MCF 10A (cell line): Measurements from ENCODE around the gene WDR48. TPM values are rescaled to one million over a fixed set of nuclear protein-coding genes. Genes with fewer than 3 reads are reported as not detected.

ENCODE experiments used
- BruUV-seq: library from RNA; stranded (reverse); fragments of 400-500 nt; replicated peaks from 2 replicates; lab custom pipeline; 2021; lab: Mats Ljungman, UMichigan
- CTCF ChIA-PET: fragments of 300-600 bp; sonication (Branson Sonifier 250); formaldehyde crosslinking; extraction: SDS; loops from one replicate; lab custom pipeline; 2021; ENCODE audit warnings: antibody characterized with exemption, inconsistent platforms; lab: Yijun Ruan, JAX
- POLR2A ChIA-PET: fragments of 300-600, 350-650 bp; sonication (Branson Sonifier 250); formaldehyde crosslinking; extraction: SDS; loops from one replicate; lab custom pipeline; 2020; ENCODE audit warnings: antibody characterized with exemption, inconsistent platforms; lab: Yijun Ruan, JAX
- DNase-seq: peaks from one replicate; pipeline ENCODE4 v3.0.0-alpha.2; 2018; ENCODE audit not compliant: unreplicated experiment
- H3K27ac Mint-ChIP-seq: one replicate; pipeline ENCODE4 v1.8.0; 2022; ENCODE audit warnings: mild to moderate bottlenecking, low read depth, mixed read lengths; ENCODE audit not compliant: unreplicated experiment
- H3K27me3 Mint-ChIP-seq: one replicate; pipeline ENCODE4 v1.8.0; 2022; ENCODE audit warnings: mixed read lengths; ENCODE audit not compliant: insufficient read depth, unreplicated experiment
- H3K36me3 Mint-ChIP-seq: one replicate; pipeline ENCODE4 v1.8.0; 2022; ENCODE audit warnings: mild to moderate bottlenecking, moderate library complexity, mixed read lengths; ENCODE audit not compliant: insufficient read depth, unreplicated experiment
- H3K4me1 Mint-ChIP-seq: one replicate; pipeline ENCODE4 v1.8.0; 2022; ENCODE audit warnings: mixed read lengths; ENCODE audit not compliant: insufficient read depth, unreplicated experiment
- H3K4me3 Mint-ChIP-seq: one replicate; pipeline ENCODE4 v1.8.0; 2022; ENCODE audit warnings: mild to moderate bottlenecking, moderate library complexity, mixed read lengths; ENCODE audit not compliant: unreplicated experiment
- H3K9me3 Mint-ChIP-seq: one replicate; pipeline ENCODE4 v1.8.0; 2022; ENCODE audit warnings: mixed read lengths; ENCODE audit not compliant: unreplicated experiment
- intact Hi-C: fragments of 100-400 bp; cut with micrococcal nuclease; formaldehyde crosslinking; loops from 2 replicates; pipeline ENCODE4 v1.14.1; 2022
- total RNA-seq: library from RNA; stranded (reverse); gene quantifications from 2 replicates; pipeline ENCODE4 v1.2.3, GENCODE V29; 2022
- TF ChIP-seq, protein P1 (sequence below): fragments of 200-600 bp; IDR thresholded peaks from one replicate; pipeline ENCODE4 v1.8.0; 2022; ENCODE audit warnings: antibody characterized with exemption, mild to moderate bottlenecking; ENCODE audit not compliant: unreplicated experiment

Gene WDR48
- total RNA-seq, 1 experiment from 2014 or later = 26.0 TPM

- no peak for DNase-seq
- intact Hi-C loops = no loop called here
- no peaks in the 10 kb centered on the region for H3K27me3 Mint-ChIP-seq
- no peaks in the 10 kb centered on the region for H3K4me1 Mint-ChIP-seq
- ChIA-PET CTCF (interaction anchor here (0.6 to 1.5 kb wide), 5 partner anchors 9 to 156 kb away, joined by 3 to 6 read pairs (median 3); no protein-coding TSS in a partner anchor), POLR2A (interaction anchor here (0.7 kb wide), 1 partner anchor 16 kb away, joined by 3 read pairs; no protein-coding TSS in a partner anchor)
- BruUV-seq = no TSS peak
- H3K4me3 Mint-ChIP-seq = no peak overlapping the region
- H3K27ac Mint-ChIP-seq = no peak overlapping the region
- TF ChIP-seq, protein P1, sequence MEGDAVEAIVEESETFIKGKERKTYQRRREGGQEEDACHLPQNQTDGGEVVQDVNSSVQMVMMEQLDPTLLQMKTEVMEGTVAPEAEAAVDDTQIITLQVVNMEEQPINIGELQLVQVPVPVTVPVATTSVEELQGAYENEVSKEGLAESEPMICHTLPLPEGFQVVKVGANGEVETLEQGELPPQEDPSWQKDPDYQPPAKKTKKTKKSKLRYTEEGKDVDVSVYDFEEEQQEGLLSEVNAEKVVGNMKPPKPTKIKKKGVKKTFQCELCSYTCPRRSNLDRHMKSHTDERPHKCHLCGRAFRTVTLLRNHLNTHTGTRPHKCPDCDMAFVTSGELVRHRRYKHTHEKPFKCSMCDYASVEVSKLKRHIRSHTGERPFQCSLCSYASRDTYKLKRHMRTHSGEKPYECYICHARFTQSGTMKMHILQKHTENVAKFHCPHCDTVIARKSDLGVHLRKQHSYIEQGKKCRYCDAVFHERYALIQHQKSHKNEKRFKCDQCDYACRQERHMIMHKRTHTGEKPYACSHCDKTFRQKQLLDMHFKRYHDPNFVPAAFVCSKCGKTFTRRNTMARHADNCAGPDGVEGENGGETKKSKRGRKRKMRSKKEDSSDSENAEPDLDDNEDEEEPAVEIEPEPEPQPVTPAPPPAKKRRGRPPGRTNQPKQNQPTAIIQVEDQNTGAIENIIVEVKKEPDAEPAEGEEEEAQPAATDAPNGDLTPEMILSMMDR = no peak
- no peaks in the 10 kb centered on the region for H3K9me3 Mint-ChIP-seq
- H3K36me3 Mint-ChIP-seq = no peaks in the 10 kb centered on the region
Observed at GRCh38 chr3:39134305-39134704, 82.5 kb downstream of the WDR48 start.

DNA sequence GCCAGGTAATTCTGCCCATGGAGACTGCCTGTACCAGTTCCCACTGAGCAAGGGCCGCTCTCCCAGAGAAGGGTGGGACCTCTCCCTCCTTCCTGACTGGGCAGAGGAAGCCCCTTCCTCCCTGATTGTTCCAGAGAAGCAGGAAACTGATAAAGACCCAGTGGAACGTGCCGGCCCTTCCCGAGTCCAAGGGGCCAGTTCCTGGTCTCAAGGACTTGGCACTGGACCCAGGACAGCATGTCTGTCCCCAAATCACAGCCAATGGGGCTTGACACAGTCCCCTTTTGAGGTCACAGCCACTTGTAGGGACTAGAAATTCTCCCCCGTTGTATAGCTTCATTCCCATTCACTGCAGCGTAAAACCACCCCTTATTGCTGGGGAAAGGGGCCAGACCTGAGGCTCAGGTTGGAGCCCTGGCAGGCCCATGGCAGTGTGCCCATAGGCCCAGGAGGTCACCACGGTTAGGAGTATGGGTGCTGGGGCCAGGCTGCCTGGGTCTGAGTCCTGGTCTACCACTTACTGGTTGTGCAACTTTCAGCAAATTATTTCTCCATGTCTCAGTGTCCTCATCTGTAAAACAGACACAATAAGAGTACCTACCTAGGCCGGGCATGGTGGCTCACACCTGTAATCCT is 83.5 kb downstream of the WDR48 start:
- BruUV-seq = no TSS peak
- POLR2A ChIA-PET = interaction anchor here (0.6 kb wide), 1 partner anchor 706 kb away, joined by 3 read pairs; no protein-coding TSS in a partner anchor

DNA sequence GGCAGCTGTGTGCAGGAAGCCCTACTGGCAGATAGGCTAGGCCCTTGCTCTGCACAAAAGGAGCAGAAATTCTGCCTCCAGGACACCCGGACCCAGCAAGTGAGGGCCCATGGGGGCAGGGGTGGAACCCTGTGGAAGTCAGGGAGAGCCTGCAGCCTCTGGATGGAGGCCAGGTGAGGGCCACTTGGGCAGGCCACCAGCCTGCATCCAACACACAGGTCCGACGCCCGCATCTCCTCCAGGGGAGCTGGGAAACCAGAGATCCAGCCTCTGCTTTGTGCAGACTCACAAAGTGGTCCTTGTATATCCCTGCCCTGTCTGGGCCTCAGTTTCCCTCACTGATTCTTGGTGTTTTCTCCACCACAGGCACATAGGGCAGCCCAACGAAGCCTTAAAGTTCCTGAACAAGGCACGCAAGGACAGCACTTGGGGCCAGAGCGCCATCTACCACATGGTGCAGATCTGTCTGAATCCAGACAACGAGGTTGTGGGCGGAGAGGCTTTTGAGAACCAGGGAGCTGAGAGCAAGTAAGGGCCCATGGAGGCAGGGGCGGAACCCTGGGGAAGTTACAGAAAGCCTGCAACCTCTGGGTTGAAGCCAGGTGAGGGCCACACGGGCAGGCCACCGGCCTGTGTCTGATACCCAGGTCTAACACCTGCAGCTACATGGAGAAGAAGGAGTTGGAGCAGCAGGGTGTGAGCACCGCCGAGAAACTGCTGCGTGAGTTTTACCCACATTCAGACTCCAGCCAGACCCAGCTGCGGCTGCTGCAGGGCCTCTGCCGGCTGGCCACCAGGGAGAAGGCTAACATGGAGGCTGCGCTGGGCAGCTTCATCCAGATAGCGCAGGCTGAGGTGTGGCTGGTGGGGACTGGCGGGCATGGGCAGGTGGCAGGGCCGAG is 85.0 kb downstream of the WDR48 start:
- Mint-ChIP-seq H3K27me3 (no peaks in the 10 kb centered on the region), H3K4me3 (no peak overlapping the region), H3K27ac (no peak overlapping the region), H3K36me3 (no peaks in the 10 kb centered on the region), H3K4me1 (peaks cover 15% of the 10 kb centered on the region), H3K9me3 (no peaks in the 10 kb centered on the region)
- no TSS peak for BruUV-seq
- CTCF ChIA-PET = interaction anchor here (0.6 to 1.5 kb wide), 7 partner anchors 10 to 270 kb away, joined by 3 to 7 read pairs (median 3); no protein-coding TSS in a partner anchor
- POLR2A ChIA-PET = no interaction called here
- intact Hi-C loops = no loop called here
- no peak for DNase-seq
- TF ChIP-seq, protein P1 = no peak

More for the DNA sequence above, 83.5 kb downstream of the WDR48 start:
- CTCF ChIA-PET = interaction anchor here (1.5 kb wide), 2 partner anchors 8 kb away, joined by 3 to 7 read pairs; no protein-coding TSS in a partner anchor
- no peak for DNase-seq
- Mint-ChIP-seq H3K27me3 (no peaks in the 10 kb centered on the region), H3K36me3 (no peaks in the 10 kb centered on the region), H3K4me1 (no peaks in the 10 kb centered on the region), H3K9me3 (no peaks in the 10 kb centered on the region), H3K27ac (no peak overlapping the region), H3K4me3 (no peak overlapping the region)
- TF ChIP-seq, protein P1 = no peak
- intact Hi-C loops = no loop called here
